Measurements from ENCODE around the gene MINDY4.

MINDY4 gene

DNA sequence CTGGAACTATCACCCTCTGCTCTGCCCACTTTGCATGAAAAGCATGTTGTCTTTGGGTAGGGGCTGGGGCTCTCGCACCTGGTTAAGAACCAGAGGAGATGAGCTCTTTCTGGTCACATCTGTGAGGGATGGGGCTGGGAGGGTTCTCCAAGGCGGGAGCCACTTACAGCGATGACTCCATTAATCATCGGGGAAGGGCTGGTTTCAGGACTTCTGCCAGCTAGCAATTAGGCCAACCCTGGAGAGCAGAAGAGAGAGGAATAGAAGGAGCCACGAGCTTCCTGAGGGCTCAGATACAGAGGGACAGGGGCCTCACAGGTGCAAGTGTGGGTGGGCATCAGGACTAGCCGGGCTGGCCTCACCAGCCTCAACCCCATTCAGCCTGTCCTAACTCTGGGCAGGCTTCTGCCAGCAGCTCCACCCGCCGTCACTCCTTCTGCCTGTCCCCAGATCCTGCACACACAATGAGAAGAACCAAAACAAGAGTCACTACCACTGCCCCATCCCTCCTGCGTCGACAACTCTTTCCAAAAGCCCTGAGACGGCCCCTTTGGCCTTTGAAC is 148.9 kb downstream of the MINDY4 start:
- no peak for DNase-seq

DNA sequence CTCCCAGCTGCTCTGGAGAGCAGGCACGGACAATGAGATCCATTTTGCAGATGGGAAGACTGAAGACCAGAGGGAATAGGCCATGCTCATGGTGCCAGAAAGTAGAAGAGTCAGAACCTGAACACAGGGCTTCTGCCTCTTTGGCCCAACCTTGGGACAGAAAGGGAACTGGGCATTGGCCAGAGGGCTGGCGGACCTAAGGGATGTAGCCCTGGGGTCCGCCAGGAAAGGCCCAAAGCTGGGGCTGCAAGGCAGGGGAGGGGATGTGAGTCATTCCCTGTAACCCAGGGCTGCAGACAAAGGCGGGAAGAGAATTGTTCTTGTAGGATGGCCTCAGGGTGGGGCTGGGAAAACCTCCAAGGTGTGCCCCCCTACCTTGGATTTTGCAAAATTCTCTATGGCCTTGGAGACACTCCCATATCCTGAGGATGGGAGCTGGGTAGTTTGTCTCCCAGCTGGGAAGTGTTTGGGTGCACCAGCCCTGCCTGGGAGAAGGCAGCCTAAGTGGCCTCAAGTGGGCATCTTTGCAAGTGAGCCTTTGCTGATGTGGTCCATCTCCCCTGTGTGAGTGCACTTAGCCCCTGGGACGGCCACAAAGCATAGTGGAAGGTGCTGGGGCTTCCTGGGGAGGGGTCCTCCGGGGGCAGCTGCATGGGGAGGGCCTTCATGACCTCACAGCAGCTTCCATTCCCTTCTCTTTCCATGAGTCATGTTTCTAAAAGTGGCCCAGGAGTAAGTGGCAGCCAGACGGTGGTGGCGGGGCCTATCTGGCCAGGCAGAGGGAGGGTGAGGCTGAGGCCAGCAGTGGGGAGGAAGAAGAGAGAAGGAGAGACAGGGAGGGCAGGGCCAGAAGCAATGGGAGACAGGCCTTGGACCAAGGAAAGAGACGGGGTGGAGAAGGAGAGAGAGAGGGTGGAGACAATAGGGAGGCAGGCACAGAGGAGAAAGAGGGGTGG is 149.6 kb downstream of the MINDY4 start:
- no peak for DNase-seq

DNA sequence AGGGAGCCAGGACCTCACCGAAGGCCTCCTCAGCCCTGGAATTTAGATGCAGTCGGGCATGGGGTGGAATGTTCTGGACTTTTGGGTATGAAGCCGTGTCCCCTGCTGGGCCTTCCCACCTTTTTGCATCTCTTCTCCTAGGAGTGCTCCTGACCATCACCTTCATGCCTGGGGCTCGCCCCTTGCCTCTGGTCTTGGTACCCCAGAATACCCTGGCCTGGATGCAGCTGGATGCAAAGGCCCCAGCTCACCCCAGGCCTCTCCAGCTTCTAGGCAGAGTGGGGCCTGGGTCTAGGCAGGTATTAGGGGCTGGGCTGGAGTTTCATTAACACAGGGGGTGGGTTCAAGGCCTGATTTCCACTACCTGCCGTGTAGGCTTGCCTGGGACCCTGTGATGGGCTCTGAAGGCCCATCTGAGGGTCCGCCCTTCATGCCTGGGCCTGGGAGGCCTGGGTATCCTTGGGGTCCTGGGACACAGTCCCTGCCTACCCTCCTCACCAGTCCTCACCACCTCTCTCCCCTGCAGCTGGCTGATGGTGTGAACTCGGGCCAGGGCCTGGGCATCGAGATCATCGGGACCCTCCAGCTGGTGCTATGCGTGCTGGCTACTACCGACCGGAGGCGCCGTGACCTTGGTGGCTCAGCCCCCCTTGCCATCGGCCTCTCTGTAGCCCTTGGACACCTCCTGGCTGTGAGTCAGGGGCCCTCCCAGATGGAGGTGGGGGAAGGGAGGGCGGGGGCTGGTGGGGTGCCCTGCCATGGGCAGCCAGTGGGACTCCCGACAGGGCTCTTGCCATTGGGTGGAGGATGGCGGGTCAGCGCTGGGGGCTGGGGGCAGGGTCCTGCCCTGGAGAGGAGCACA is 150.6 kb downstream of the MINDY4 start:
- no peak for DNase-seq

DNA sequence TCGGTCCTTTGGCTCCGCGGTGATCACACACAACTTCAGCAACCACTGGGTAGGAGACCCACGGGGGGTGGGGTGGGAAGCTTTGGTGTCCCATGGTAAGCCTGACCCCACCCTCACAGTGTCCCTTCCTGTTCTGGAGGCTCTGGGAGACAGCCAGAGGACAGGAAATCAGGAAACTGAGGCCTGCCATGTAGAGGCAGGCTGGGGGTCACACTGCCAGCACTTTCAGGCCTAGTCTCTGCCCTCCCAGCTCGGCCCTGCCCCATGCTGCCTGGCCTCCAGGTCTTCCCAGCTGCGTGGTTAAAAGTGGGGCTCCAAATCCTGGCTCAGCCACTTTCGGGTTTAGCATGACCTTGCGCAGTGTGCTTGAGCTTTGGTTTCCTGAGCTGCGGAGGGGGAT is 151.4 kb downstream of the MINDY4 start:
- no peak for DNase-seq

GRCh38 chr7:30923009-30923773 is 152.0 kb downstream of the MINDY4 start:
- DNase-seq = no peak

GRCh38 chr7:30923774-30924413 is 152.7 kb downstream of the MINDY4 start:
- DNase-seq = no peak

- DNase-seq = no peak
Measured at GRCh38 chr7:30924624-30925023, 153.4 kb downstream of the MINDY4 start.

- DNase-seq = no peak
Measured at GRCh38 chr7:30925117-30925516, 153.9 kb downstream of the MINDY4 start.

DNA sequence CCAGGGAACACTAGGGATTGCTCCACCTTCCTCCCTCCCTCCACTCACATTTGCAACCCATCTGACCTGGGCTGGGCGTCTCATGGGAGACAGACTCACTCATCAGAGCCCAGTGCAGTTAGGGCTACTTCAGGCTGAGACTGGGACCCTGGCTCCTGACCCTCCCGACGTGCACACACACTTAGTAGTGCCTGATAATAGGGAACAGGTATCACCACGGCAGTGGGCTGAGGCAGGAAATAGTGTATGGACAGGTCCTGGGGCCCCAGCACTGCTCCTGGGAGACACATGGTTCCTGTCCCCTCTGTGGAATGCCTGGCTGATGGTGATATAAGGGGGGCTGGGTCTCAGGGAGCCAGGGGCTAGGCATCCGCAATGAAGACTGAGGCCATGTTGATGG is 154.7 kb downstream of the MINDY4 start:
- no peak for DNase-seq

GRCh38 chr7:30926313-30926712 is 155.1 kb downstream of the MINDY4 start:
- DNase-seq = no peak

DNA sequence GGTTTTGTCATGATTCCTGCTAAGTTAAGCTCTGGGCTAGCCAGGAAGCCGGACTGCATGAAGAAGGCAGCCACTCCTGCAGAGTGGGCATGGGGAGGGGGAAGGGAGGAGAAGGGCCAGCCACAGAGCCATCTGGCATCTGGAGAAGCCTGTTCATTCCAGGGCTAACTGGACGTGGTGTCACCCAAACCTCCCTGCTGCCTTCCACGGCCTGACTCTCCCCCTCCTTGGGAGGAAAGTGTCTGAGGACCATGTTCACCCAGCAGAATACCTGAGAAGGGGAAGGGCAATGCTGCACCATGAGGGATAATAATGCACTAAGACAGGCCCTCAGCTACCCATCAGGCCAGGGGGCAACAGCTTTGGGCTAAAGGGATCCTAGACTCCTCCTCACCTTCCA is 155.8 kb downstream of the MINDY4 start:
- no peak for DNase-seq

DNA sequence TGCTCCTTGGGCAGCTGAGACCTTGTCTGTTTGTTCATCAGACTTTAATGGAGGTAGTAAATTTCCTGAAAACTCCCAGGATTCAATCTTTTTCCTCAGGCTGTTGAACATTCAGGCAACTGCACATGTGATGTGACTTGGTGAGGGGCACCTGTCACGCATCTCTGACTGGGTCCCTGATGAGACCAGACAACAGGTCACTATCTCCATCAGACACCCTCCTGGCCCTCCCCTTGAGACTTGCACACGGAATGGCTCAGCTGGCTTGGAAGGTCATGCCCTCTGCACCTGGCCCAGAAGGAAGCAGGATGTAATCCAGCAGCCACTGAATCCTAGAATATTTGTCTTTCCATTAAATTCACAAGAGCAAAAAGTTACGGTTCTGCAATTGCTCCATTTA is 156.3 kb downstream of the MINDY4 start:
- no peak for DNase-seq

- no peak for DNase-seq
Measured at GRCh38 chr7:30928254-30928872, 157.1 kb downstream of the MINDY4 start.

GRCh38 chr7:30929686-30930085 is 158.5 kb downstream of the MINDY4 start:
- no peak for DNase-seq

DNA sequence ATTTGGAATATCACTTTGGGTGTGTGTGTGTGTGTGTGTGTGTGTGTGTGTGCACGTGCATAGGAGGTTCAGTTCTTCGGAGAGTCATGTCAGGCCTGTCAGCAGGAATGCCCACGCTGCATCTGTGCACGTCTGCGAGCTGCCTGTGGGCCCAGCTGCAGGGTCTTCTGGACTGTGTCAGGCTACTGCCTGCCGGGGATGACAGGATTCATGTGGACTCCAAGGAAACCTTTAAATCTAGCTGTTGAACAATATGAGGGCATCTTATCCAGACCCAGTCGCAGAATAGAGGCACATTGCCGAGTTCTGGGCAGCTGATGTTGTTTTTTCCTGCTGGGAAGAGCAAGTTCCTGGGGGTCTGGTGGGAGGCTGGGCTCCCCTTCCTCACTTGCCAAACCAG is 159.4 kb downstream of the MINDY4 start:
- DNase-seq = no peak

- no peak for DNase-seq
Measured at GRCh38 chr7:30931161-30931928, 160.1 kb downstream of the MINDY4 start.

DNA sequence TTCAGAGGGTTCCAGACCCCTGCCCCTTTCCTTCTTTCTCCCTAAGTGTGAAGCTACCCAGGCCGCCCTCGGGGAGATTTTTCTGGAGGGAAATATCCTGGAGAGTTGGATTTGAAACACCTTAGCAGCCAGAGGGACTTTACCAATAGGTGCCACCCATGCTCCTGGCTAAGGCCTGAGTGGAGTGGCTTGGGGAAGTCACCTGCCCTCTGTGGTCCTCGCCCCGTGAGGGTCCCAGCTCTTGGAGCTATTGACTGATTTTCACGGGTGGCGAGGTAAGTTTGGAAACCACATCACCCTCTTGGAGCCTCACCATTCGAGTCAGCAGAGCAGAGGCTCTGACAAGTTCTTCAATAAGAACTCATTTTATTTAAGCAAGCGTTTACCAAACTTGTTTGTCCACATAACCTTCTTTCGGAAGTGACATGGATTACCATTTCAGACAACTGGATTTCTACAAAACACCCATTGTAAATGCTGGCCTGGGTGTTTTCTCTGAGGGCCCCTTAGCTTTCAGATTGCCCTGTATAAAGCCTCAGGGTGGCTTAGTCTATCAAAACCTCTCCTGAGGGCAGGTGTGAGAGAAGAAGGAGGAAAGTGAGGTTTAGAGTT is 160.8 kb downstream of the MINDY4 start:
- no peak for DNase-seq

DNA sequence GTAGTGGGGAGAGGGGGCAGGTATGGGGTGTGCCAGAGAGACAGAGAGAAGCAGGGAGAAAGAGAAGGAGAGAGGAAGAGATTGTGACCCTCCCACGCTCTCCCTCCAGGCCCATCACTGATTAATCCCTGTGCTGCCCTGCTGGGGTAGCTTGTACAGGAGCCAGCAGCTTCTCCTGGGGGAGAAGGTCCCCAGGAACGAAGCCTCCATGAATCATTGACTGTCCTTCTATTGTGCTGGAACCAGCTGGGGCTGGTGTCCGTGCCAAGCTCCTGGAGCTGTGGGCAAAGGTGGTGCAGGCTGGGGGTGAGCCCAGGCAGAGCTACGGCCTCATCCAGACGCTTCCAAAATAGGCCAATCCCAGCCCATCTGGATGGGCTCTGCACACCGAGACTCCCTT is 161.3 kb downstream of the MINDY4 start:
- DNase-seq = no peak

- DNase-seq = no peak
Measured at GRCh38 chr7:30933124-30933974, 162.1 kb downstream of the MINDY4 start.

DNA sequence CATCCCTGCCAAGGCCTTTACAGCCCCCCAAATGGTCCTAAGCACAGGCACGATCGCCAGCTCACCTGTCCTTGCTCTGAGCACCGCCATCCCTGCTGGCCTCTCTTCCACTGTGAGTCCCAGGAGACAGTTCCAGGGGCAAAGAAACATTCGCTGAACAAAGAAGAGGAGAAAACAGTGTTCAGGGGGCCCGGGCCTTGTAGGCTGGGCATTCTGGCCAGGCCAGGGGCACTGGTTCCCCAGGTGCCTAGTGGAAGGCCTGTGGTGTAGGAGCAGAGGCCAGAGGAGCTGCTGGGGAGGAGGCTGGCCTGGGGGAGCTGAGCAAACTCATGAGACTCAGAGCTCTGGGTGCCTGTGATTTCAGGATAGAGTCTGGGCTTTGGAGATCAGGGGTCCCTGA is 163.0 kb downstream of the MINDY4 start:
- DNase-seq = no peak

Measured in RPMI8226 (cell line).